Measurements from ENCODE around the gene EPN2.
"Not testable (repeated sequence)": the region's sequence is repeated elsewhere in the genome, so short reads cannot be mapped to it uniquely, and the experiment has no call there.

EPN2 gene

GRCh38 chr17:19347323-19348080 lies 110.3 kb downstream of the EPN2 start:
- DNase-seq = no peak

GRCh38 chr17:19348081-19348650 lies 111.0 kb downstream of the EPN2 start:
- no peak for DNase-seq

GRCh38 chr17:19348806-19349205 lies 111.6 kb downstream of the EPN2 start:
- DNase-seq = no peak

DNA sequence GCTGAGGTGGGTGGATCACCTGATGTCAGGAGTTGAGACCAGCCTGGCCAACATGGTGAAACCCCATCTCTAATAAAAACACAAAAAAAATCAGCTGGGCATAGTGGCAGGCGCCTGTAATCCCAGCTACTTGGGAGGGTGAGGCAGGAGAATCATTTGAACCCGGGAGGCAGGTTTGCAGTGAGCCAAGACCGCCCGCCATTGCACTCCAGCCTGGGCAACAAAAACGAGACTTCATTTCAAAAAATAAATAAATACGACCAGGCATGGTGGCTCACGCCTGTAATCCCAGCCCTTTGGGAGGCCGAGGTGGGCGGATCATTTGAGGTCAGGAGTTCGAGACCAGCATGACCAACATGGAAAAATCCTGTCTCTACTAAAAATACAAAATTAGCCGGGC lies 116.2 kb downstream of the EPN2 start:
- not testable (repeated sequence) for DNase-seq

DNA sequence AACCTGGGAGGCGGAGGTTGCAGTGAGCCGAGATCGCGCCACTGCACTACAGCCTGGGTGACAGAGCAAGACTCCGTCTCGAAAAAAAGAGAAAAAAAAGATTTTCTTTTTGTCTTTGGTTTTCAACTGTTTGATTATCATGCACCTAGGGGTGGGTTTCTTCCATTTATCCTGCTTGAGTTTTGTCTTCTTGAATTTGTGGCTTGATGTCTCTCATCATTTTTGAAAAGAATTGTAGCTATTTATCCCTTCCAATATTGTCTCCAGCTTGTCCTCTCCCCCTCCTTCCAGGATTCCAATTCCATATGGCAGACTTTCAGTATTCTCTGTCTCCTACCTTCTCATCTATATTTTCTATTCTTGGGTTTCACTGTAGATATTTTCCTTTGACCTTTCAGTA lies 117.6 kb downstream of the EPN2 start:
- DNase-seq = no peak

- DNase-seq = no peak
Observed at GRCh38 chr17:19357351-19357750, 120.2 kb downstream of the EPN2 start.

GRCh38 chr17:19357761-19358160 lies 120.6 kb downstream of the EPN2 start:
- DNase-seq = no peak

GRCh38 chr17:19359151-19359550 lies 122.0 kb downstream of the EPN2 start:
- no peak for DNase-seq

DNA sequence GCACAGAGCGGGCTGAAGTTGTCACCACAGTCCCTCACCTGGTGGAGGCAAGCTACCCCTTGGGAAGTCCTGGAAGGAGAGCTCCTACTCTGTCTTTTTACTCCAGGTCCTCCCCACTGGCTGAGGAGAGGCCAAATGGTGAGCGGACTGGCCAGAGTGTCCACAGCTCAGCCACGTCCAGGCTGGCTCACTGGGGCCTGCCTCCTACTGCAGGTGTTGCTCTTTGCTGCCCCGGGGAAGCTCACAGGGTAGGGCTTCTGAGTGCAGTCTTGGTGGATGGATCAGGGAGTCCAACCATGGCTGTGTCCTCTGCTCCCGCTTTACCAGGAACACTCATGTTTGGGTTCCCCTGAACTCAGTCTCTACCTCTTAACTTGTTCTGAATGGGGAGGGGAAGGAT lies 122.7 kb downstream of the EPN2 start:
- no peak for DNase-seq

DNA sequence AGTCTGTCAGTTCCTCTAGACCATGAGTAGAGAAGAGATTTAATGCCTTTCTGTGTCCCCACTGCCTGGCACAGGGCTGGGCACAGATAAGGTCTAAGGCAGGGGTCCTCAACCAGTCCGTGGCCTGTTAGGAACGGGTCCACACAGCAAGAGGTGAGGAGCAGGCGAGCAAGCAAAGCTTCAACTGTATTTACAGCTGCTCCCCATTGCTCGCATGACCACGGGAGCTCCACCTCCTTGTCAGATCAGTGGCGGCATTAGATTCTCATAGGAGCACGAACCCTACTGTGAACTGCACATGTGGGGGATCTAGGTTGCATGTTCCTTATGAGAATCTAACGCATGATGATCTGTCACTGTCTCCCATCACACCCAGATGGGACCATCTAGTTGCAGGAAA lies 123.6 kb downstream of the EPN2 start:
- no peak for DNase-seq

DNA sequence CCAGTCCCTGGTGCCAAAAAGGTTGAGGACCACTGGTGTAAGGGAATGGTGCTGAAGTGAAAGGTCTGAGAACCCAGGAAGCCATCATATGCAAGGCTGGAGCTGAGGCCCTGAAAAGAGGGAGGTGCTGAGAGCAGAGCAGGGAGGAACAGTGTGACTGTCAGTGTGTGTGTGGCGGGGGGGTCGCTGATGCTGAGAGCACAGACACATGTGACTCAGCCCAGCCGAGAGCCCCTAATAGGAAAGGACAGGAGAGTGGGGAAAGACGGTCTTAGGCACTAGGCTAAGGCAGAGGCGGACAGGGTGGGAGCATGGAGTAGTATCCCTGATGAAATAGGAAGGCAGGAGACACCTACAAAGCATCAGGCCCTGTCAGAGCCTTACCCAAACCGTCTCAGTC lies 124.2 kb downstream of the EPN2 start:
- DNase-seq = no peak

- DNase-seq = no peak
Observed at GRCh38 chr17:19361944-19362276, 124.7 kb downstream of the EPN2 start.

DNA sequence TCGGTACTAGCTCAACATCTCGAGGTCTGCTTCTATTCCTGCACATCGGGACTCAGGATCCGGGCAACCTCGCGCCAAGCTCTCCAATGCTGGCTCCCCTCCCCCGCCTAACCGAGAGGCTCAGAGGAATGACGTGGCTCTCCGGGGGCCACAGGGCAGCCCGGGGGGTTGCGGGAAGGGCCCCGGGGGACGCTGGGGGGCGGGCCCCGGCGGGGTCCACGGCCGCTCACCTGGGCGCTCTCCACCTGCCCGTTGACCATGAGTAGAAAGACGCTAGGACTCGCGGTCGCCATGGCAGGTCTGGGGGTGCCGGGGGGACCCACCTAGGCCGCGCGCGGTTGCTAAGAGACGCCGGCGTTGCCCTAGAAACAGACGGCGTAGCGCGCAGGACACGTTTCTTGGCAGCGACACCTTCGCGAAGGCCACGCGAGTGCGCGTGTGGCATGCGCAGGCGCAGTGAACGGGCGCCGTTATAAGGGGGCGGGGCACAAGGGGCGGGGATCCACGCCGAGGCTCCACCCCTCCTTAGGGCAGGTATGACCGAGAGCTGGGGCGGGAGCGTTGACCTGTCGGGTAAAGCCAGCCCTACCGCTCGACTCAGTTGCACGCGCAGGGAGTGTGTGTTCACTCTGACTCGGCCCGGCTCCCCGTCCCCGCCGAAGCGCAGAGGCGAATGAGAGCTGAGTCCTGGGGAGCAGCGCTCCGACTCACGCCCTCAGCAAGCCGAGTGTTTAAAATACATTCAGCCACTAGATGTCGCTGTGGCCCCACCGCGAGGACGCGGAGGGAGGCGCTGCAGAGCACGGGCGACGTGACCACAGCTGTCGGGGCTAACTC lies 125.3 kb downstream of the EPN2 start, which contains the start of gene B9D1:
Gene B9D1 (minus strand): TSS at position 447 of the 837 bp plus-strand sequence. CDS start 154 bp downstream, at position 293.
- DNase-seq = peak; percentile 43 to 51

GRCh38 chr17:19363114-19363438 lies 125.9 kb downstream of the EPN2 start:
- DNase-seq = no peak

GRCh38 chr17:19363460-19364035 lies 126.4 kb downstream of the EPN2 start:
- no peak for DNase-seq

DNA sequence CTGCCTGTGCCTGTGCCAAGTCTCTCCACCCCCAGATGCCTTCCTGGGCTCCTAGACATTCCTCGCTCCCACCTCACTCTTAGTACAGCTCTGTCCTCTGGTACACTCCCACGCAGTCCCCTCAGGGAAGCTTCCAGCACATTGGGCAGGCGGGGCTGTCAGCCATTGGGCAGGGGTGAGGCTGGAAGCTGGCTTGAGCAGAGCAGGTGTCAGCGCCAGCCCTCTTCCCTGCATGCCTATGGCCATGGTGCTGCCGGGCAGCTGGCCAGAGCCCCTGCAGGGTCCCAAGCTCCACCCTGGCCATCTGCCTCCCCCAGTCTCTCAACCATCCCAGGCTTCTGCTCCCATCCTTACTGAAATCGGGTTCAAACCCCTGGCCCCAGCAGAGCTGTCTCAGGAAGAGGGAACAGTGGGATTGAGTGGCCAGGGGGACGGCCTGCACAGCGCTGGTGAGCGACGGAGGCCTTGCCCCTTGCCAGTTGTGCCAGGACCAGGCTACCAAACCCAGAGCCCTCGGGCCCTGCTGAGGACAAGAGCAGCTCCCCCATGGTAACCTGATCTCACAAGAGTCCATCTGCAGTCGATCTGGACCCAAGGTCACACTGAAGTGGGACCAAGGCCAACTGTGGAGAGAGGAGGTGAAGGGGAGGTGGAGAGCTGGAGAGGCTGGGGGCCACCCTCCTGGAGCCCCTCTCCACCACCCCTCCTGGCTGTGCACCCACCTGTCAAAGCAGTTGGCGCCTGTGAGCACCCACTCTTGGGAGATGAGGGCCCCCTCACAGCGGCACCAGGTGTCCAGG lies 127.7 kb downstream of the EPN2 start:
- DNase-seq = no peak

GRCh38 chr17:19365499-19365817 lies 128.3 kb downstream of the EPN2 start:
- no peak for DNase-seq

DNA sequence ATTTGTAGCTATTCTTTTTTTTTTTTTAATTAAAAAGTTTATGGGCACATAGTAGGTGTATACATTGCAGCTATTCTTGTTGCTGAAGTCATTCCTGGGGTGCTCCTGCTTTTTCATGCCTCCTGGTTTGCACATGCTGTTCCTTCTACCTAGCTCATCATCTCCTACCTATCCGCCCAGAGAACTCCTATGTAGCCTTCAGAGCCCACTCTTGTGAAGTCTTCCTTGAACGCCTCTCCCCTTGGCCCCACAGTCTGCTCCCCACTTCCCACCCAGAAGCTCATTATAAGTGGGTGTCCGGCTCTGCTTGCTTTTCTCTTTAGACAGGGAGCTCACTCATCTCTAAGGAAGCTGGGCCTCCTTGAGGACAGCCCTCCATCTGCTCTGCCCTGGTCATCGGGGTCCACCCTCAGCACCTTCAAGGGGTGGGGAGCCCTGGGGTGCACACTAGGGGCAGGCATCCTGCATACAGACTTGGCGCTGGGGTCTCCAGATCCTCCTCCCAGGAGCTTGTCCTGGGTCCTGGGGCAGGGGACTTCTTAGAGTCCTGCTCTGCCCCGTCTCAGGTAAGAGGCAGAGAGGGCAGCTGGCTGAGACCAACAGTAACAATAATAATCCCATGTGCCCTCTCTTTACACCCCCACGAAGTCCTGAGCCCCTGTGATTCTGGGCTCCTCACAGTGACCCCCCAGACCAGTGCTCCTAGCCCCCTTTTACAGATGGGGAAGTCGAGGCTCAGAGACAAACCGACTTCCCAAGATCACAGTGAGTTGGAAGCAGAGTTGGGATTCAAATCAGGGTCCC lies 128.9 kb downstream of the EPN2 start:
- no peak for DNase-seq

DNA sequence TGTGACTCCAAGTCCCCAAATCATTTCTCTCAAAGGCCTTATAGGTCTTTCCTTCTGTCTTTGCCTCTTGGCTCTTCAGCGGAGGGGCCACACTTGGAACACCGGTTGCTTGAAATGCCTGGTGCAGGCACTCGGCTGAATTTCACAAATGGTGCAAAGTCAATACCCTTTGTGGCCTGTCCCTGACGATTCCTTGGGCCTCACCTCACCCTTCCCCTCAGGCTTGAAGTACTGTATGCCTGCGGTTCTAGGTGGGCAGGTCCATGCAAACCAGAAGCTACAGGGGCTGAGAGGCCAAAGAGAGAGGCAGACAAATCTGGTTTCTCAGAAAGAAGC lies 129.4 kb downstream of the EPN2 start:
- no peak for DNase-seq

DNA sequence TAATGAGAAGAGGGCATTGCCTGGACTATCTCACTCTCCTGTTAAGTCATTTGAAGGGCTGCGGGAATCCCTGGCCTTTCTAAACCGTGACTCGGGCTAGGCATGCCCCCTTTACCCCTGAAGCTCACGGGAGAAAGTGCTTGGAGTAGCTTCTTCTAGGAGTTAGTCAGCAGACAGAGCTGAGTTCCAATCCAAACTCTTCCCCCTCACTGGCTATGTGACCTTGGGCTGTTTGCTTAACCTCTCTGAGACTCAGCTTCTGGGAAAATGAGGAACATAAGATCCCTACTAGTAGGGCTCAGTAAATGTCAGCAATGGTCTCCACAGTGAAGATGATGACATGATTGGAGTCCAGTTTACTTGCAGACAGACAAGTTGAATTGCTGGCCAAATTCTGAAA lies 131.1 kb downstream of the EPN2 start:
- no peak for DNase-seq

GRCh38 chr17:19369107-19369778 lies 132.1 kb downstream of the EPN2 start:
- no peak for DNase-seq

All from Kasumi-1 (cell line).